ENCODE data around the gene ELF2.

DNA sequence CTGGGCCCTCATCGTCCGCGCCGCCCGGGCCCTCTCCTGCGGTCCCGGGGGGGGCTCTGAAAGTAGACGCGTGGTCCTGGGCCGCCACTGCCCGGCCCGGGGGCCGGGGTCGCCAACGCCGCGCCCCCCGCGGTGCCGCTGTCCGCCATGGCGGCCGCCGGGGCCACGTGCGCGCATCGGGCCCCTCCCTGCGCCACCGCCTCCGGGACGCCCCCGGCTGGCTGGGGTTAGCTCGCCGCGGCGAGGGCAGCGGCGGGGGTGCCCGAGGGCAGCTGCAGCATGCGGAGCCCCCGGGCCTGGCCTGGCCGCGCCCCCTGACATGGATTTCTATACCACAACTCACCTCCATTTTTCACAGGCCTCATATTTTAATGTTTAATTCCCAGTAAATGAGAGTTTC is 61.8 kb downstream of the ELF2 start:
- TF ChIP-seq, protein P1, sequence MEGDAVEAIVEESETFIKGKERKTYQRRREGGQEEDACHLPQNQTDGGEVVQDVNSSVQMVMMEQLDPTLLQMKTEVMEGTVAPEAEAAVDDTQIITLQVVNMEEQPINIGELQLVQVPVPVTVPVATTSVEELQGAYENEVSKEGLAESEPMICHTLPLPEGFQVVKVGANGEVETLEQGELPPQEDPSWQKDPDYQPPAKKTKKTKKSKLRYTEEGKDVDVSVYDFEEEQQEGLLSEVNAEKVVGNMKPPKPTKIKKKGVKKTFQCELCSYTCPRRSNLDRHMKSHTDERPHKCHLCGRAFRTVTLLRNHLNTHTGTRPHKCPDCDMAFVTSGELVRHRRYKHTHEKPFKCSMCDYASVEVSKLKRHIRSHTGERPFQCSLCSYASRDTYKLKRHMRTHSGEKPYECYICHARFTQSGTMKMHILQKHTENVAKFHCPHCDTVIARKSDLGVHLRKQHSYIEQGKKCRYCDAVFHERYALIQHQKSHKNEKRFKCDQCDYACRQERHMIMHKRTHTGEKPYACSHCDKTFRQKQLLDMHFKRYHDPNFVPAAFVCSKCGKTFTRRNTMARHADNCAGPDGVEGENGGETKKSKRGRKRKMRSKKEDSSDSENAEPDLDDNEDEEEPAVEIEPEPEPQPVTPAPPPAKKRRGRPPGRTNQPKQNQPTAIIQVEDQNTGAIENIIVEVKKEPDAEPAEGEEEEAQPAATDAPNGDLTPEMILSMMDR (IDR thresholded peaks at IDR 0.05; ENCODE audit: poor library complexity, severe bottlenecking) = no peak
- TF ChIP-seq TAF1 (IDR thresholded peaks at IDR 0.05; ENCODE audit: low read depth) (no peak), POLR2AphosphoS5 (IDR thresholded peaks at IDR 0.05) (no peak), EP300 (conservative IDR thresholded peaks at IDR 0.05; ENCODE audit: poor library complexity, severe bottlenecking) (no peak), RAD21 (conservative IDR thresholded peaks at IDR 0.05) (no peak), EZH2 (IDR thresholded peaks at IDR 0.05; ENCODE audit: borderline replicate concordance, insufficient read depth, low read length, poor library complexity, severe bottlenecking) (no peak), SMC3 (conservative IDR thresholded peaks at IDR 0.05; ENCODE audit: poor library complexity) (no peak), MXI1 (conservative IDR thresholded peaks at IDR 0.05; ENCODE audit: poor library complexity, severe bottlenecking) (no peak)
- TF ChIP-seq, protein P2, sequence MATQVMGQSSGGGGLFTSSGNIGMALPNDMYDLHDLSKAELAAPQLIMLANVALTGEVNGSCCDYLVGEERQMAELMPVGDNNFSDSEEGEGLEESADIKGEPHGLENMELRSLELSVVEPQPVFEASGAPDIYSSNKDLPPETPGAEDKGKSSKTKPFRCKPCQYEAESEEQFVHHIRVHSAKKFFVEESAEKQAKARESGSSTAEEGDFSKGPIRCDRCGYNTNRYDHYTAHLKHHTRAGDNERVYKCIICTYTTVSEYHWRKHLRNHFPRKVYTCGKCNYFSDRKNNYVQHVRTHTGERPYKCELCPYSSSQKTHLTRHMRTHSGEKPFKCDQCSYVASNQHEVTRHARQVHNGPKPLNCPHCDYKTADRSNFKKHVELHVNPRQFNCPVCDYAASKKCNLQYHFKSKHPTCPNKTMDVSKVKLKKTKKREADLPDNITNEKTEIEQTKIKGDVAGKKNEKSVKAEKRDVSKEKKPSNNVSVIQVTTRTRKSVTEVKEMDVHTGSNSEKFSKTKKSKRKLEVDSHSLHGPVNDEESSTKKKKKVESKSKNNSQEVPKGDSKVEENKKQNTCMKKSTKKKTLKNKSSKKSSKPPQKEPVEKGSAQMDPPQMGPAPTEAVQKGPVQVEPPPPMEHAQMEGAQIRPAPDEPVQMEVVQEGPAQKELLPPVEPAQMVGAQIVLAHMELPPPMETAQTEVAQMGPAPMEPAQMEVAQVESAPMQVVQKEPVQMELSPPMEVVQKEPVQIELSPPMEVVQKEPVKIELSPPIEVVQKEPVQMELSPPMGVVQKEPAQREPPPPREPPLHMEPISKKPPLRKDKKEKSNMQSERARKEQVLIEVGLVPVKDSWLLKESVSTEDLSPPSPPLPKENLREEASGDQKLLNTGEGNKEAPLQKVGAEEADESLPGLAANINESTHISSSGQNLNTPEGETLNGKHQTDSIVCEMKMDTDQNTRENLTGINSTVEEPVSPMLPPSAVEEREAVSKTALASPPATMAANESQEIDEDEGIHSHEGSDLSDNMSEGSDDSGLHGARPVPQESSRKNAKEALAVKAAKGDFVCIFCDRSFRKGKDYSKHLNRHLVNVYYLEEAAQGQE (IDR thresholded peaks at IDR 0.05; ENCODE audit: borderline replicate concordance) = no peak

All from neural cell (in vitro differentiated cells).